GM12878 (cell line): ENCODE data around the gene SCN4A. TPM values are rescaled to one million over a fixed set of nuclear protein-coding genes. Genes with fewer than 3 reads are reported as not detected.

Experiments used
- ATAC-seq: fragments of 200-7000 bp; cut with Tn5 transposase; 3 replicates; pipeline ENCODE4 v1.9.1; 2020; ENCODE audit warnings: mild to moderate bottlenecking, moderate library complexity
- BruUV-seq: library from RNA; stranded (reverse); fragments of 400-500 nt; replicated peaks from 2 replicates; lab custom pipeline; 2021; lab: Mats Ljungman, UMichigan
- CTCF ChIA-PET: fragments of 300-600 bp; sonication (Branson Sonifier 250); formaldehyde crosslinking; extraction: SDS; loops from one replicate; lab custom pipeline; 2021; ENCODE audit warnings: inconsistent platforms; lab: Yijun Ruan, JAX
- POLR2A ChIA-PET: fragments of 350-600 bp; formaldehyde crosslinking; extraction: SDS; loops from one replicate; lab custom pipeline; 2021; ENCODE audit warnings: inconsistent platforms; lab: Charles Lee
- RAD21 ChIA-PET: fragments of 300-600 bp; sonication (Branson Sonifier 250); formaldehyde crosslinking; loops from one replicate; lab custom pipeline; 2023; ENCODE audit warnings: antibody characterized with exemption; ENCODE audit not compliant: unreplicated experiment; lab: Charles Lee
- SMC1A ChIA-PET: fragments of 300-600 bp; sonication (Branson Sonifier 250); formaldehyde crosslinking; loops from one replicate; lab custom pipeline; 2023; ENCODE audit not compliant: unreplicated experiment, uncharacterized antibody; lab: Charles Lee
- DNase-seq: peaks from one replicate; pipeline ENCODE4 v3.0.0-alpha.2; 2011; ENCODE audit warnings: low read depth, low spot score
- FAIRE-seq: peaks from 3 replicates; lab custom pipeline; 2011; peaks lifted over from hg19 to GRCh38; lab: Jason Lieb, UNC
- H2AFZ ChIP-seq: 2 replicates; pipeline ENCODE4 v1.6.0; 2011; ENCODE audit warnings: low read depth, low read length, control low read depth; ENCODE audit not compliant: control insufficient read depth
- H3K27ac ChIP-seq: 2 replicates; pipeline ENCODE4 v1.5.1; 2011; ENCODE audit warnings: control low read depth; ENCODE audit not compliant: control insufficient read depth, insufficient read depth
- H3K27me3 ChIP-seq, 2 experiments: replicated peaks in 1 of 2; 2 replicates each; pipeline versions ENCODE4 v1.6.0 to v1.6.1; 2011; ENCODE audit warnings: low read length in 1 of 2; ENCODE audit not compliant: control insufficient read depth in 2 of 2, insufficient read depth in 2 of 2
- H3K36me3 ChIP-seq, 2 experiments: 2 replicates each; pipeline ENCODE4 v1.5.1; 2011; ENCODE audit warnings: low read length in 1 of 2; ENCODE audit not compliant: control insufficient read depth in 2 of 2, insufficient read depth in 2 of 2
- H3K4me1 ChIP-seq: 2 replicates; pipeline ENCODE4 v1.6.1; 2011; ENCODE audit warnings: mild to moderate bottlenecking, low read length, moderate library complexity, mixed read lengths; ENCODE audit not compliant: control insufficient read depth, insufficient read depth
- H3K4me2 ChIP-seq: 2 replicates; pipeline ENCODE4 v1.6.0; 2011; ENCODE audit warnings: control low read depth; ENCODE audit not compliant: control insufficient read depth, insufficient read depth
- H3K4me3 ChIP-seq: fragments of 200-600 bp; sonication (generic); 2 replicates; pipeline ENCODE4 v1.5.1; 2016
- H3K79me2 ChIP-seq: 2 replicates; pipeline ENCODE4 v1.6.0; 2011; ENCODE audit warnings: low read length; ENCODE audit not compliant: control insufficient read depth, insufficient read depth
- H3K9ac ChIP-seq: 2 replicates; pipeline ENCODE4 v1.8.0; 2011; ENCODE audit warnings: low read length, control low read depth, mixed read lengths; ENCODE audit not compliant: control insufficient read depth, insufficient read depth
- H3K9me3 ChIP-seq: replicated peaks from 3 replicates; pipeline ENCODE4 v1.5.1; 2011; ENCODE audit warnings: mild to moderate bottlenecking, low read length; ENCODE audit not compliant: control insufficient read depth, insufficient read depth
- H4K20me1 ChIP-seq: 2 replicates; pipeline ENCODE4 v1.6.0; 2011; ENCODE audit not compliant: control insufficient read depth, insufficient read depth
- BACH1 ChIP-seq: fragments of 450-650 bp; IDR thresholded peaks from 2 replicates; pipeline ENCODE4 v1.6.1; 2017; ENCODE audit warnings: mild to moderate bottlenecking, borderline replicate concordance
- CEBPB ChIP-seq, 2 experiments: fragments of 150-350 bp in 1 of 2; IDR thresholded peaks; 2 replicates each; pipeline ENCODE4 v1.6.1; 2012 to 2014; ENCODE audit warnings: low read depth in 2 of 2, low read length in 2 of 2, borderline replicate concordance in 1 of 2, inconsistent platforms in 1 of 2
- FOXM1 ChIP-seq: IDR thresholded peaks from 2 replicates; pipeline ENCODE4 v1.6.1; 2012; ENCODE audit warnings: low read depth, mild to moderate bottlenecking, inconsistent platforms, low read length, moderate library complexity
- HCFC1 ChIP-seq: fragments of 150-350 bp; IDR thresholded peaks from 2 replicates; pipeline ENCODE4 v1.6.1; 2014; ENCODE audit warnings: low read length
- NR2F1 ChIP-seq: fragments of 450-650 bp; conservative IDR thresholded peaks from 2 replicates; pipeline ENCODE4 v1.6.1; 2017; ENCODE audit warnings: mild to moderate bottlenecking
- POLR2AphosphoS2 ChIP-seq: IDR thresholded peaks from 2 replicates; pipeline ENCODE4 v1.6.1; 2011; ENCODE audit warnings: low read depth, mild to moderate bottlenecking, low read length, improper control_type of control experiment, moderate library complexity
- POU2F2 ChIP-seq: IDR thresholded peaks from 3 replicates; pipeline ENCODE4 v1.6.1; 2011; ENCODE audit warnings: low read depth, mild to moderate bottlenecking, low read length, borderline replicate concordance
- SMAD5 ChIP-seq: IDR thresholded peaks from 2 replicates; pipeline ENCODE4 v1.6.1; 2016; ENCODE audit warnings: antibody characterized with exemption, low read depth
- SMC3 ChIP-seq: IDR thresholded peaks from 2 replicates; pipeline ENCODE4 v1.6.1; 2011; ENCODE audit warnings: low read length, improper control_type of control experiment, borderline replicate concordance
- WGBS: methylation state at CpG from one replicate; pipeline ENCODE4 v1.1.6; 2016; ENCODE audit warnings: low lambda C conversion rate; ENCODE audit not compliant: insufficient replicate concordance, insufficient coverage; ENCODE audit errors: missing lambda C conversion rate; 5-methylcytosine and 5-hydroxymethylcytosine counted together
- in situ Hi-C: fragments of 300-500 bp; cut with MboI; formaldehyde crosslinking; loops from 9 replicates; pipeline ENCODE4 v1.14.3; 2018; ENCODE audit warnings: mixed read lengths
- intact Hi-C: fragments of 100-400 bp; cut with micrococcal nuclease; formaldehyde crosslinking; loops from one replicate; pipeline ENCODE4 v1.14.2; 2022; ENCODE audit not compliant: unreplicated experiment
- polyA plus RNA-seq, 11 experiments: library from polyadenylated mRNA; depleted of rRNA in 4 of 11; unstranded in 6 of 11; stranded (reverse) in 5 of 11; fragments of >200 nt; fragmentation: Nextera tagmentation in 4 of 11; fragmentation: Illumina TruSeq in 1 of 11; extraction: Ambion mirVana in 4 of 11; extraction: Trizol in 1 of 11; gene quantifications; 1 replicate in 1 of 11; 2 replicates in 10 of 11; pipeline versions ENCODE4 v1.2.1 to v1.2.3, GENCODE V29; 2011 to 2016; ENCODE audit warnings: inconsistent platforms in 2 of 11, missing spikeins in 2 of 11, low read depth in 1 of 11
- total RNA-seq, 4 experiments: library from RNA; depleted of rRNA in 3 of 4; stranded (reverse); fragments of >200 nt in 3 of 4; fragmentation: Illumina TruSeq in 1 of 4; extraction: Trizol in 1 of 4; gene quantifications; 2 replicates each; pipeline versions ENCODE4 v1.2.1 to v1.2.3, GENCODE V29; 2013 to 2021
- TF ChIP-seq, protein P1 (sequence below): fragments of 450-650 bp; formaldehyde crosslinking; IDR thresholded peaks from 2 replicates; pipeline ENCODE4 v1.4.0; 2020; ENCODE audit warnings: mild to moderate bottlenecking, moderate library complexity
- TF ChIP-seq, protein P2 (sequence below): IDR thresholded peaks from 2 replicates; pipeline ENCODE4 v1.6.1; 2011; ENCODE audit warnings: borderline replicate concordance, low read depth, mild to moderate bottlenecking, moderate library complexity, mixed read lengths, low read length; ENCODE audit not compliant: insufficient read depth; ENCODE audit errors: extremely low read length
- TF ChIP-seq, protein P3 (sequence below): fragments of 450-650 bp; IDR thresholded peaks from 2 replicates; pipeline ENCODE4 v1.6.1; 2017; ENCODE audit warnings: low read depth, mild to moderate bottlenecking, moderate library complexity
- TF ChIP-seq, protein P4 (sequence below): fragments of 450-650 bp; IDR thresholded peaks from 2 replicates; pipeline ENCODE4 v1.6.1; 2017; ENCODE audit warnings: mild to moderate bottlenecking

The SCN4A gene
- total and polyA plus RNA-seq, 10 of the 15 experiments (the other 5 are each of a cell fraction or from before 2014, with no cell fraction given): under 0.01 to 0.15 (median 0.07) TPM; not detected in 4

DNA sequence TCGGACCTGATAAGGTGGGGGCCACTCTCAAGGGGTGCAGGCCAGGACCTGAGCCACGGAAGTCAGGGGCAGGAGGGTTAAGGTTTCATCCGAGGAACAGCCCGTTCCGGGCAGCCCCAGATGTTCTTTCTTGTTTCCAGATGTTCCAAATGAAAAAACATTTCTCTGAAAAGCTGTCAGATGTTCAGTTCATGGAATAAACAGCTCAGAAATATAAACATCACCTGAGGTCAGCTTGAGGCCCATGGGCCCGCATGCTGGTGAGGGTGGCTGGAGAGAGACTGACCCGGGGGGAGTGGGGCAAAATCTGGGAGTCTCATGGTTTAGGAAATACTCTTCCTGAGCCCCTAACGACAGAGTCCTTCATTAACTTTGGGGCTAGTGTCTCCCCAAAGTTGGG, 39.1 kb downstream of the SCN4A start:
- CTCF ChIA-PET: interaction anchor here (1.4 to 8.7 kb wide), 7 partner anchors 13 to 92 kb away, joined by 3 to 153 read pairs (median 10); partner anchors contain the start of gene GH1
- RAD21 ChIA-PET: interaction anchor here (1.7 to 9.0 kb wide), 6 partner anchors 13 to 199 kb away, joined by 5 to 130 read pairs (median 16); partner anchors contain the start of gene GH1
- Histone ChIP-seq H3K4me3 (no peak overlapping the region), H4K20me1 (no peaks in the 10 kb centered on the region), H2AFZ (no peak overlapping the region), H3K27me3 (no peaks in the 10 kb centered on the region), H3K79me2 (peaks cover 32% of the 10 kb centered on the region), H3K36me3 (peaks cover 6 to 7% of the 10 kb centered on the region in 2 experiments; a peak in 2 of 4 replicates), H3K9ac (no peak overlapping the region), H3K4me1 (peaks cover 33% of the 10 kb centered on the region), H3K27ac (no peak overlapping the region), H3K9me3 (no peaks in the 10 kb centered on the region), H3K4me2 (peak overlapping the region; percentile 88)
- FAIRE-seq: no peak
- no peak for DNase-seq
- in situ Hi-C loops: no loop called here
- POLR2A ChIA-PET: interaction anchor here (0.7 to 5.9 kb wide), 6 partner anchors 9 to 92 kb away, joined by 3 to 68 read pairs (median 12); partner anchors contain the start of gene ICAM2
- BruUV-seq: no TSS peak
- ATAC-seq: no peak
- no peak for TF ChIP-seq BACH1
- TF ChIP-seq SMAD5: no peak
- TF ChIP-seq, protein P1, sequence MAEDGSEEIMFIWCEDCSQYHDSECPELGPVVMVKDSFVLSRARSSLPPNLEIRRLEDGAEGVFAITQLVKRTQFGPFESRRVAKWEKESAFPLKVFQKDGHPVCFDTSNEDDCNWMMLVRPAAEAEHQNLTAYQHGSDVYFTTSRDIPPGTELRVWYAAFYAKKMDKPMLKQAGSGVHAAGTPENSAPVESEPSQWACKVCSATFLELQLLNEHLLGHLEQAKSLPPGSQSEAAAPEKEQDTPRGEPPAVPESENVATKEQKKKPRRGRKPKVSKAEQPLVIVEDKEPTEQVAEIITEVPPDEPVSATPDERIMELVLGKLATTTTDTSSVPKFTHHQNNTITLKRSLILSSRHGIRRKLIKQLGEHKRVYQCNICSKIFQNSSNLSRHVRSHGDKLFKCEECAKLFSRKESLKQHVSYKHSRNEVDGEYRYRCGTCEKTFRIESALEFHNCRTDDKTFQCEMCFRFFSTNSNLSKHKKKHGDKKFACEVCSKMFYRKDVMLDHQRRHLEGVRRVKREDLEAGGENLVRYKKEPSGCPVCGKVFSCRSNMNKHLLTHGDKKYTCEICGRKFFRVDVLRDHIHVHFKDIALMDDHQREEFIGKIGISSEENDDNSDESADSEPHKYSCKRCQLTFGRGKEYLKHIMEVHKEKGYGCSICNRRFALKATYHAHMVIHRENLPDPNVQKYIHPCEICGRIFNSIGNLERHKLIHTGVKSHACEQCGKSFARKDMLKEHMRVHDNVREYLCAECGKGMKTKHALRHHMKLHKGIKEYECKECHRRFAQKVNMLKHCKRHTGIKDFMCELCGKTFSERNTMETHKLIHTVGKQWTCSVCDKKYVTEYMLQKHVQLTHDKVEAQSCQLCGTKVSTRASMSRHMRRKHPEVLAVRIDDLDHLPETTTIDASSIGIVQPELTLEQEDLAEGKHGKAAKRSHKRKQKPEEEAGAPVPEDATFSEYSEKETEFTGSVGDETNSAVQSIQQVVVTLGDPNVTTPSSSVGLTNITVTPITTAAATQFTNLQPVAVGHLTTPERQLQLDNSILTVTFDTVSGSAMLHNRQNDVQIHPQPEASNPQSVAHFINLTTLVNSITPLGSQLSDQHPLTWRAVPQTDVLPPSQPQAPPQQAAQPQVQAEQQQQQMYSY (CRISPR knock-in tag): no peak
- TF ChIP-seq, protein P2, sequence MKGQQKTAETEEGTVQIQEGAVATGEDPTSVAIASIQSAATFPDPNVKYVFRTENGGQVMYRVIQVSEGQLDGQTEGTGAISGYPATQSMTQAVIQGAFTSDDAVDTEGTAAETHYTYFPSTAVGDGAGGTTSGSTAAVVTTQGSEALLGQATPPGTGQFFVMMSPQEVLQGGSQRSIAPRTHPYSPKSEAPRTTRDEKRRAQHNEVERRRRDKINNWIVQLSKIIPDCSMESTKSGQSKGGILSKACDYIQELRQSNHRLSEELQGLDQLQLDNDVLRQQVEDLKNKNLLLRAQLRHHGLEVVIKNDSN: no peak
- TF ChIP-seq NR2F1: no peak
- TF ChIP-seq POLR2AphosphoS2: no peak
- no peak for TF ChIP-seq HCFC1
- TF ChIP-seq POU2F2: no peak
- no peak for TF ChIP-seq SMC3
- TF ChIP-seq, protein P3, sequence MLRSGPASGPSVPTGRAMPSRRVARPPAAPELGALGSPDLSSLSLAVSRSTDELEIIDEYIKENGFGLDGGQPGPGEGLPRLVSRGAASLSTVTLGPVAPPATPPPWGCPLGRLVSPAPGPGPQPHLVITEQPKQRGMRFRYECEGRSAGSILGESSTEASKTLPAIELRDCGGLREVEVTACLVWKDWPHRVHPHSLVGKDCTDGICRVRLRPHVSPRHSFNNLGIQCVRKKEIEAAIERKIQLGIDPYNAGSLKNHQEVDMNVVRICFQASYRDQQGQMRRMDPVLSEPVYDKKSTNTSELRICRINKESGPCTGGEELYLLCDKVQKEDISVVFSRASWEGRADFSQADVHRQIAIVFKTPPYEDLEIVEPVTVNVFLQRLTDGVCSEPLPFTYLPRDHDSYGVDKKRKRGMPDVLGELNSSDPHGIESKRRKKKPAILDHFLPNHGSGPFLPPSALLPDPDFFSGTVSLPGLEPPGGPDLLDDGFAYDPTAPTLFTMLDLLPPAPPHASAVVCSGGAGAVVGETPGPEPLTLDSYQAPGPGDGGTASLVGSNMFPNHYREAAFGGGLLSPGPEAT: no peak
- TF ChIP-seq FOXM1: no peak
- TF ChIP-seq CEBPB (IDR thresholded peaks at IDR 0.05; ENCODE audit: borderline replicate concordance in 1 of 2, low read depth in 2 of 2, low read length in 2 of 2): no peak
- TF ChIP-seq, protein P4, sequence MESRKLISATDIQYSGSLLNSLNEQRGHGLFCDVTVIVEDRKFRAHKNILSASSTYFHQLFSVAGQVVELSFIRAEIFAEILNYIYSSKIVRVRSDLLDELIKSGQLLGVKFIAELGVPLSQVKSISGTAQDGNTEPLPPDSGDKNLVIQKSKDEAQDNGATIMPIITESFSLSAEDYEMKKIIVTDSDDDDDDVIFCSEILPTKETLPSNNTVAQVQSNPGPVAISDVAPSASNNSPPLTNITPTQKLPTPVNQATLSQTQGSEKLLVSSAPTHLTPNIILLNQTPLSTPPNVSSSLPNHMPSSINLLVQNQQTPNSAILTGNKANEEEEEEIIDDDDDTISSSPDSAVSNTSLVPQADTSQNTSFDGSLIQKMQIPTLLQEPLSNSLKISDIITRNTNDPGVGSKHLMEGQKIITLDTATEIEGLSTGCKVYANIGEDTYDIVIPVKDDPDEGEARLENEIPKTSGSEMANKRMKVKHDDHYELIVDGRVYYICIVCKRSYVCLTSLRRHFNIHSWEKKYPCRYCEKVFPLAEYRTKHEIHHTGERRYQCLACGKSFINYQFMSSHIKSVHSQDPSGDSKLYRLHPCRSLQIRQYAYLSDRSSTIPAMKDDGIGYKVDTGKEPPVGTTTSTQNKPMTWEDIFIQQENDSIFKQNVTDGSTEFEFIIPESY: no peak
- SMC1A ChIA-PET: interaction anchor here (0.7 to 9.0 kb wide), 4 partner anchors 13 to 89 kb away, joined by 3 to 111 read pairs (median 36); partner anchors contain the start of gene GH1
- 97% methylated on average over 8 of the region's 8 CpGs for WGBS
- intact Hi-C loops: no loop called here
